ENCODE measurements around the gene ANKHD1. TPM values are rescaled to one million over a fixed set of nuclear protein-coding genes. Genes with fewer than 3 reads are reported as not detected.

Gene ANKHD1
- total and polyA plus RNA-seq, 9 of the 15 experiments (the other 6 are each of a cell fraction or from before 2014, with no cell fraction given) = 38.9 to 138 (median 78.7) TPM

GRCh38 chr5:140488914-140489313 is 87.3 kb downstream of the ANKHD1 start:
- in situ Hi-C loops (cut with MboI) (no loop called here), intact Hi-C loops (cut with micrococcal nuclease) (no loop called here)
- H3K36me3 ChIP-seq (ENCODE audit: control insufficient read depth, insufficient read depth, low read length) = peaks cover 83% of the 10 kb centered on the region
- H3K4me1 ChIP-seq (replicated peaks in 1 of 2; ENCODE audit: control insufficient read depth in 2 of 2, insufficient read depth in 2 of 2, low read length in 2 of 2) = no peaks in the 10 kb centered on the region
- no peaks in the 10 kb centered on the region for H3K9me3 ChIP-seq (replicated peaks; ENCODE audit: control insufficient read depth, insufficient read depth, low read depth, low read length)
- H2AFZ ChIP-seq (ENCODE audit: low read depth, low read length) = no peak overlapping the region
- ATAC-seq (peak; percentile 63), DNase-seq (ENCODE audit: extremely low read depth in 1 of 4, low spot score in 3 of 4) (no peak), FAIRE-seq (no peak)
- BruUV-seq (replicated peaks) = no TSS peak
- no peaks in the 10 kb centered on the region for H4K20me1 ChIP-seq (replicated peaks; ENCODE audit: control insufficient read depth, insufficient read depth, low read length)
- H3K9me1 ChIP-seq (ENCODE audit: control insufficient read depth, insufficient read depth, low read length) = no peaks in the 10 kb centered on the region
- H3K79me2 ChIP-seq (ENCODE audit: control insufficient read depth, insufficient read depth, low read length) = no peaks in the 10 kb centered on the region; the same call in 2 of the 3 replicates
- WGBS (ENCODE audit: insufficient coverage, low coverage, missing lambda C conversion rate) = 92% methylated on average over 5 of the region's 6 CpGs
- CTCF ChIA-PET (ENCODE audit: low intra/inter-chr PET ratio) = no interaction called here
- TF ChIP-seq CBFA2T2 (conservative IDR thresholded peaks at IDR 0.05) = no peak
- TF ChIP-seq ZNF232 (CRISPR knock-in tag; IDR thresholded peaks at IDR 0.05) = no peak
- no peak for TF ChIP-seq BRD9 (IDR thresholded peaks at IDR 0.05; ENCODE audit: low read depth, partially characterized antibody)
- no peak for TF ChIP-seq LARP7 (IDR thresholded peaks at IDR 0.05)
- no peak for TF ChIP-seq ZKSCAN1 (IDR thresholded peaks at IDR 0.05; ENCODE audit: low read depth, low read length)
- no peak for TF ChIP-seq ERF (CRISPR knock-in tag; IDR thresholded peaks at IDR 0.05)
- TF ChIP-seq RNF219 (CRISPR knock-in tag; IDR thresholded peaks at IDR 0.05) = no peak
- no peak for TF ChIP-seq MBD2 (IDR thresholded peaks at IDR 0.05; ENCODE audit: borderline replicate concordance, low read depth)
- TF ChIP-seq ZFP91 (CRISPR knock-in tag; IDR thresholded peaks at IDR 0.05) = no peak
- TF ChIP-seq FOXK1 (CRISPR knock-in tag; IDR thresholded peaks at IDR 0.05; ENCODE audit: borderline replicate concordance) = no peak
- no peak for TF ChIP-seq GMEB1 (CRISPR knock-in tag; IDR thresholded peaks at IDR 0.05)
- TF ChIP-seq ZNF316 (IDR thresholded peaks at IDR 0.05) = no peak
- TF ChIP-seq TCF3 (CRISPR knock-in tag; IDR thresholded peaks at IDR 0.05) = no peak
- no peak overlapping the region for H3K4me3 ChIP-seq
- no peak overlapping the region for H3K27ac ChIP-seq (ENCODE audit: extremely low read depth, low read depth, low read length)
- H3K9ac ChIP-seq (ENCODE audit: insufficient read depth in 1 of 2, low read depth in 2 of 2, low read length in 2 of 2) = no peak overlapping the region
- POLR2A ChIA-PET = no interaction called here
- no peak overlapping the region for H3K4me2 ChIP-seq (ENCODE audit: insufficient read depth, low read length)
- H3K27me3 ChIP-seq (ENCODE audit: control insufficient read depth in 2 of 2, insufficient read depth in 2 of 2, low read length in 2 of 2) = no peaks in the 10 kb centered on the region
